HUDEP-2 (cell line): Measurements from ENCODE around the gene NFATC2.

ENCODE experiments used
- DNase-seq, 76 experiments: peaks; one replicate each; lab custom pipeline; 2025; ENCODE audit not compliant: unreplicated experiment in 76 of 76; lab: John Stamatoyannopoulos, UW

NFATC2 gene

GRCh38 chr20:51383891-51384510, 158.5 kb downstream of the NFATC2 start:
- DNase-seq = no peak

GRCh38 chr20:51382986-51383821, 159.3 kb downstream of the NFATC2 start:
- no peak for DNase-seq

GRCh38 chr20:51382111-51382985, 160.2 kb downstream of the NFATC2 start:
- DNase-seq = no peak

GRCh38 chr20:51381557-51381956, 161.0 kb downstream of the NFATC2 start:
- no peak for DNase-seq

- peak in 3 of 76 experiments; percentile 5 to 16 (median 7) for DNase-seq
Measured at GRCh38 chr20:51380401-51381385, 161.8 kb downstream of the NFATC2 start.

GRCh38 chr20:51379601-51380341, 162.7 kb downstream of the NFATC2 start:
- peak in 9 of 76 experiments; percentile 5 to 35 (median 16) for DNase-seq

GRCh38 chr20:51378171-51378928, 164.2 kb downstream of the NFATC2 start:
- no peak for DNase-seq

GRCh38 chr20:51377132-51377531, 165.4 kb downstream of the NFATC2 start:
- DNase-seq = no peak

- peak in 38 of 76 experiments; percentile 5 to 60 (median 24) for DNase-seq
Measured at GRCh38 chr20:51376111-51376510, 166.4 kb downstream of the NFATC2 start.

- DNase-seq = peak in 1 of 76 experiments; percentile 7
Measured at GRCh38 chr20:51375561-51375960, 167.0 kb downstream of the NFATC2 start.

GRCh38 chr20:51374961-51375360, 167.6 kb downstream of the NFATC2 start:
- no peak for DNase-seq

- DNase-seq = peak in 10 of 76 experiments; percentile 6 to 46 (median 24)
Measured at GRCh38 chr20:51374456-51374830, 168.1 kb downstream of the NFATC2 start.

GRCh38 chr20:51373713-51374455, 168.6 kb downstream of the NFATC2 start:
- peak in 75 of 76 experiments; percentile 33 to 86 (median 68) for DNase-seq

- no peak for DNase-seq
Measured at GRCh38 chr20:51372966-51373365, 169.6 kb downstream of the NFATC2 start.

GRCh38 chr20:51372176-51372803, 170.2 kb downstream of the NFATC2 start:
- DNase-seq = peak in 51 of 76 experiments; percentile 4 to 71 (median 42)

- no peak for DNase-seq
Measured at GRCh38 chr20:51371720-51372119, 170.8 kb downstream of the NFATC2 start.

GRCh38 chr20:51369503-51369902, 173.0 kb downstream of the NFATC2 start:
- no peak for DNase-seq
